HEK293T (cell line): Measurements from ENCODE around the gene FZR1.

ENCODE experiments used
- CTCF ChIA-PET: fragments of 350-600 bp; formaldehyde crosslinking; extraction: SDS; loops from one replicate; lab custom pipeline; 2021; ENCODE audit warnings: antibody characterized with exemption, inconsistent platforms; lab: Yijun Ruan, JAX
- POLR2A ChIA-PET: fragments of 350-600 bp; formaldehyde crosslinking; extraction: SDS; loops from one replicate; lab custom pipeline; 2020; ENCODE audit warnings: antibody characterized with exemption, inconsistent platforms; lab: Yijun Ruan, JAX
- DNase-seq: peaks from one replicate; pipeline ENCODE4 v3.0.0; 2012; ENCODE audit warnings: mixed read lengths; ENCODE audit errors: extremely low spot score
- ARNT ChIP-seq: fragments of 450-650 bp; IDR thresholded peaks from 2 replicates; pipeline ENCODE4 v1.6.1; 2017; ENCODE audit warnings: mild to moderate bottlenecking
- BHLHE40 ChIP-seq: fragments of 450-650 bp; IDR thresholded peaks from 2 replicates; pipeline ENCODE4 v1.6.1; 2016; ENCODE audit warnings: mild to moderate bottlenecking, moderate library complexity, borderline replicate concordance
- CTBP1 ChIP-seq: fragments of 450-650 bp; IDR thresholded peaks from 2 replicates; pipeline ENCODE4 v1.6.1; 2016; ENCODE audit warnings: borderline replicate concordance
- ELF4 ChIP-seq: fragments of 450-650 bp; IDR thresholded peaks from 2 replicates; pipeline ENCODE4 v1.6.1; 2017; ENCODE audit warnings: antibody characterized with exemption
- FOXA1 ChIP-seq: fragments of 450-650 bp; IDR thresholded peaks from 2 replicates; pipeline ENCODE4 v1.6.1; 2016; ENCODE audit warnings: mild to moderate bottlenecking
- FOXK2 ChIP-seq: fragments of 450-650 bp; IDR thresholded peaks from 2 replicates; pipeline ENCODE4 v1.6.1; 2016; ENCODE audit warnings: mild to moderate bottlenecking
- FOXM1 ChIP-seq: fragments of 450-650 bp; IDR thresholded peaks from 2 replicates; pipeline ENCODE4 v1.6.1; 2017; ENCODE audit warnings: mild to moderate bottlenecking, borderline replicate concordance
- HDGF ChIP-seq: fragments of 450-650 bp; IDR thresholded peaks from 2 replicates; pipeline ENCODE4 v1.6.1; 2017; ENCODE audit warnings: antibody characterized with exemption, borderline replicate concordance
- L3MBTL2 ChIP-seq: fragments of 450-650 bp; conservative IDR thresholded peaks from 2 replicates; pipeline ENCODE4 v1.6.1; 2016; ENCODE audit warnings: mild to moderate bottlenecking
- LEF1 ChIP-seq: fragments of 450-650 bp; IDR thresholded peaks from 2 replicates; pipeline ENCODE4 v1.6.1; 2017; ENCODE audit warnings: mild to moderate bottlenecking, borderline replicate concordance
- NFRKB ChIP-seq: fragments of 450-650 bp; IDR thresholded peaks from 2 replicates; pipeline ENCODE4 v1.6.1; 2016; ENCODE audit warnings: mild to moderate bottlenecking, moderate library complexity
- PKNOX1 ChIP-seq: fragments of 450-650 bp; IDR thresholded peaks from 2 replicates; pipeline ENCODE4 v1.6.1; 2016
- SP1 ChIP-seq: fragments of 450-650 bp; IDR thresholded peaks from 2 replicates; pipeline ENCODE4 v1.6.1; 2017
- SUZ12 ChIP-seq: fragments of 450-650 bp; IDR thresholded peaks from 2 replicates; pipeline ENCODE4 v1.6.1; 2016; ENCODE audit warnings: mild to moderate bottlenecking
- TARDBP ChIP-seq: fragments of 450-650 bp; IDR thresholded peaks from 2 replicates; pipeline ENCODE4 v1.6.1; 2016
- ZNF384 ChIP-seq: fragments of 450-650 bp; IDR thresholded peaks from 2 replicates; pipeline ENCODE4 v1.6.1; 2016

Gene FZR1

GRCh38 chr19:3547767-3548282 lies 41.7 kb downstream of the FZR1 start:
- POLR2A ChIA-PET, result no interaction called here
- no peak for TF ChIP-seq ZNF384
- no peak for TF ChIP-seq FOXK2
- no peak for TF ChIP-seq FOXM1
- TF ChIP-seq SUZ12, result no peak
- TF ChIP-seq TARDBP, result no peak
- no peak for TF ChIP-seq CTBP1
- TF ChIP-seq LEF1, result no peak
- no peak for TF ChIP-seq NFRKB
- no peak for TF ChIP-seq L3MBTL2
- no peak for TF ChIP-seq BHLHE40
- no peak for TF ChIP-seq PKNOX1
- TF ChIP-seq HDGF, result no peak
- TF ChIP-seq SP1, result no peak
- no peak for TF ChIP-seq FOXA1
- TF ChIP-seq ELF4, result no peak
- TF ChIP-seq ARNT, result no peak
- DNase-seq, result no peak
- CTCF ChIA-PET, result no interaction called here

GRCh38 chr19:3548606-3549005 lies 42.5 kb downstream of the FZR1 start:
- POLR2A ChIA-PET, result no interaction called here
- CTCF ChIA-PET, result no interaction called here
- DNase-seq, result no peak
- no peak for TF ChIP-seq FOXM1
- no peak for TF ChIP-seq TARDBP
- TF ChIP-seq FOXA1, result no peak
- no peak for TF ChIP-seq CTBP1
- no peak for TF ChIP-seq ELF4
- no peak for TF ChIP-seq L3MBTL2
- TF ChIP-seq SP1, result no peak
- TF ChIP-seq ZNF384, result no peak
- TF ChIP-seq BHLHE40, result no peak
- TF ChIP-seq PKNOX1, result no peak
- TF ChIP-seq FOXK2, result no peak
- no peak for TF ChIP-seq HDGF

GRCh38 chr19:3549816-3550215 lies 43.7 kb downstream of the FZR1 start:
- ChIA-PET POLR2A (no interaction called here), CTCF (no interaction called here)
- DNase-seq, result no peak
- TF ChIP-seq SP1, result no peak
- TF ChIP-seq BHLHE40, result no peak
- no peak for TF ChIP-seq NFRKB
- TF ChIP-seq LEF1, result no peak
- TF ChIP-seq CTBP1, result no peak
- no peak for TF ChIP-seq SUZ12
- TF ChIP-seq ELF4, result no peak
- no peak for TF ChIP-seq TARDBP
- no peak for TF ChIP-seq ARNT
- TF ChIP-seq L3MBTL2, result no peak
- TF ChIP-seq FOXM1, result no peak
- no peak for TF ChIP-seq FOXK2

GRCh38 chr19:3550947-3551791 lies 45.1 kb downstream of the FZR1 start:
- no peak for TF ChIP-seq HDGF
- TF ChIP-seq BHLHE40, result no peak
- TF ChIP-seq SUZ12, result no peak
- TF ChIP-seq FOXA1, result no peak
- no peak for TF ChIP-seq NFRKB
- no peak for TF ChIP-seq PKNOX1
- CTCF ChIA-PET, result interaction anchor here (0.6 kb wide), 1 partner anchor 25 kb away, joined by 4 read pairs; no protein-coding TSS in a partner anchor
- no peak for DNase-seq
- POLR2A ChIA-PET, result no interaction called here

- no peak for DNase-seq
- no peak for TF ChIP-seq LEF1
- TF ChIP-seq L3MBTL2, result no peak
- TF ChIP-seq FOXK2, result no peak
- TF ChIP-seq SUZ12, result no peak
- TF ChIP-seq HDGF, result no peak
- TF ChIP-seq BHLHE40, result no peak
- no peak for TF ChIP-seq FOXM1
- no peak for TF ChIP-seq ARNT
- TF ChIP-seq PKNOX1, result no peak
- TF ChIP-seq SP1, result no peak
- no peak for TF ChIP-seq ZNF384
- TF ChIP-seq CTBP1, result no peak
- no peak for TF ChIP-seq ELF4
- ChIA-PET POLR2A (no interaction called here), CTCF (no interaction called here)
Measured at GRCh38 chr19:3551792-3552095, 45.6 kb downstream of the FZR1 start.
